SH-SY5Y (cell line): ENCODE measurements around the gene CBLN3.

Source experiments
- GATA2 ChIP-seq: IDR thresholded peaks from 2 replicates; pipeline ENCODE4 v1.6.1; 2011; ENCODE audit warnings: mild to moderate bottlenecking, low read depth, low read length
- GATA3 ChIP-seq: IDR thresholded peaks from 2 replicates; pipeline ENCODE4 v1.6.1; 2011; ENCODE audit warnings: low read depth, mild to moderate bottlenecking, low read length, moderate library complexity

GRCh38 chr14:24377126-24377525 lies 52.3 kb downstream of the CBLN3 start:
- no peak for TF ChIP-seq GATA2
- no peak for TF ChIP-seq GATA3
